Measurements from ENCODE around the gene ZNF618.
"Not testable (repeated sequence)": the region's sequence is repeated elsewhere in the genome, so short reads cannot be mapped to it uniquely, and the experiment has no call there.

The ZNF618 gene

GRCh38 chr9:114038724-114039313 is 162.7 kb downstream of the ZNF618 start:
- no peak for TF ChIP-seq CTCF (conservative IDR thresholded peaks at IDR 0.05; ENCODE audit: low read depth, low read length)
- DNase-seq (ENCODE audit: low read depth): no peak
- no peak overlapping the region for H3K4me3 ChIP-seq (ENCODE audit: low read depth, low read length)

GRCh38 chr9:114039484-114039883 is 163.4 kb downstream of the ZNF618 start:
- no peak overlapping the region for H3K4me3 ChIP-seq (ENCODE audit: low read depth, low read length)
- TF ChIP-seq CTCF (conservative IDR thresholded peaks at IDR 0.05; ENCODE audit: low read depth, low read length): no peak
- DNase-seq (ENCODE audit: low read depth): no peak

GRCh38 chr9:114043660-114044059 is 167.6 kb downstream of the ZNF618 start:
- not testable (repeated sequence) for DNase-seq (ENCODE audit: low read depth); H3K4me3 ChIP-seq (ENCODE audit: low read depth, low read length)

- DNase-seq (ENCODE audit: low read depth): no peak
- TF ChIP-seq CTCF (conservative IDR thresholded peaks at IDR 0.05; ENCODE audit: low read depth, low read length): no peak
- H3K4me3 ChIP-seq (ENCODE audit: low read depth, low read length): no peak overlapping the region
Measured at GRCh38 chr9:114046237-114046755, 170.2 kb downstream of the ZNF618 start.

GRCh38 chr9:114046875-114047274 is 170.8 kb downstream of the ZNF618 start:
- TF ChIP-seq CTCF (conservative IDR thresholded peaks at IDR 0.05; ENCODE audit: low read depth, low read length): no peak
- DNase-seq (ENCODE audit: low read depth): no peak

GRCh38 chr9:114047717-114048116 is 171.6 kb downstream of the ZNF618 start:
- peak; percentile 70 for TF ChIP-seq CTCF (conservative IDR thresholded peaks at IDR 0.05; ENCODE audit: low read depth, low read length)
- H3K4me3 ChIP-seq (ENCODE audit: low read depth, low read length): no peak overlapping the region
- peak; percentile 43 for DNase-seq (ENCODE audit: low read depth)

More at GRCh38 chr9:114046875-114047274, 170.8 kb downstream of the ZNF618 start:
- no peak overlapping the region for H3K4me3 ChIP-seq (ENCODE audit: low read depth, low read length)

GRCh38 chr9:114048533-114049415 is 172.7 kb downstream of the ZNF618 start:
- no peak for TF ChIP-seq CTCF (conservative IDR thresholded peaks at IDR 0.05; ENCODE audit: low read depth, low read length)
- H3K4me3 ChIP-seq (ENCODE audit: low read depth, low read length): no peak overlapping the region
- no peak for DNase-seq (ENCODE audit: low read depth)

Measured in choroid plexus epithelial cell (primary cell).